HL-60 (cell line): ENCODE data around the gene ITGBL1.

Experiments
- DNase-seq, 2 experiments: peaks; one replicate each; pipeline ENCODE4 v3.0.0-alpha.2; 2010 to 2020; ENCODE audit warnings: low read depth in 1 of 2, low spot score in 1 of 2
- H3K27ac ChIP-seq: fragments of 250-450 bp; sonication (Bioruptor Pico); replicated peaks from 2 replicates; pipeline ENCODE4 v1.5.1; 2020; ENCODE audit warnings: mild to moderate bottlenecking, moderate library complexity
- H3K27me3 ChIP-seq: fragments of 250-450 bp; sonication (Bioruptor Pico); 2 replicates; pipeline ENCODE4 v1.5.1; 2021; ENCODE audit warnings: mild to moderate bottlenecking, moderate library complexity; ENCODE audit not compliant: insufficient read depth, poor library complexity, severe bottlenecking
- H3K4me3 ChIP-seq: replicated peaks from 2 replicates; pipeline ENCODE4 v1.5.1; 2011; ENCODE audit warnings: mild to moderate bottlenecking, control low read depth, low read length; ENCODE audit not compliant: insufficient read depth
- CTCF ChIP-seq: IDR thresholded peaks from one replicate; pipeline ENCODE4 v1.5.1; 2011; ENCODE audit warnings: low read length, control low read depth, inconsistent platforms; ENCODE audit not compliant: insufficient read depth
- GABPA ChIP-seq: IDR thresholded peaks from 2 replicates; pipeline ENCODE4 v1.6.1; 2012; ENCODE audit warnings: low read depth
- POLR2AphosphoS5 ChIP-seq: IDR thresholded peaks from 2 replicates; pipeline ENCODE4 v1.6.1; 2012; ENCODE audit warnings: low read depth
- REST ChIP-seq: IDR thresholded peaks from 2 replicates; pipeline ENCODE4 v1.6.1; 2012; ENCODE audit warnings: low read depth; ENCODE audit not compliant: insufficient replicate concordance
- SPI1 ChIP-seq: IDR thresholded peaks from 2 replicates; pipeline ENCODE4 v1.6.1; 2012; ENCODE audit warnings: low read depth, mild to moderate bottlenecking, borderline replicate concordance

Gene ITGBL1

DNA sequence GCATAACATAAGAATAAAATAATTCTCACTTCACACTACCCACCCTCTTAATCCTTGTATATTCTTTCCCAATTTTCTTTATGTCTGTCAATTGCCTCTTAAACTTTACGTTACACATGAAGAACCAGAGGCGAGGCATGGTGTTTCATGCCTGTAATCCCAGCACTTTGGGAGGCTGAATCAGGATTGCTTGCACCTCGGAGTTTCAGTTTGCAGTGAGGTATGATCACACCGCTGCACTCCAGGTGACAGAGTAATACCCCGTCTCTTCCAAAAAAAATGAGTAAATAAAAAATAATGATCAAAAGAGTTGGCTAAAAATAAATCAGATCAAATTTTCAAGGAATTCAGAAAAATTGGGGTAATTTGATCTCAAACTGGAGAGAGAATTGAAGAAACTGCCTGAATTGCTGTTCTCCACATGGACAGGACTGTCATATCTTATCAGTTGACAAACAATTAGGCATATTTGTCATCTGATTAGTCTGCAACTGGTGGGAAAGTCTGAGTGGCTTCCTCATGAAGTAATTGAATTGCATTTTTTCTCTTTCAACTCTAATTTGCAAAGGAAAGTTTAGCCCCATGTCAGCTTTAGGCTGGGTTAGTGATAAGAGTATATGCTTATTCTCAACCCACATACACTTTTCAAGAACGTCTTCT is 302.9 kb downstream of the ITGBL1 start:
- Histone ChIP-seq H3K27me3 (no peaks in the 10 kb centered on the region), H3K4me3 (no peak overlapping the region), H3K27ac (no peak overlapping the region)
- DNase-seq = no peak
- TF ChIP-seq POLR2AphosphoS5 = no peak
- TF ChIP-seq CTCF = no peak

- no peak overlapping the region for H3K4me3 ChIP-seq
- H3K27ac ChIP-seq = no peak overlapping the region
- no peak for TF ChIP-seq CTCF
- no peak for TF ChIP-seq POLR2AphosphoS5
- TF ChIP-seq REST = no peak
- TF ChIP-seq SPI1 = no peak
- TF ChIP-seq GABPA = no peak
- DNase-seq = no peak
- no peaks in the 10 kb centered on the region for H3K27me3 ChIP-seq
These were observed 305.1 kb downstream of the ITGBL1 start for GRCh38 chr13:101757446-101758039.

GRCh38 chr13:101763191-101763590 is 310.7 kb downstream of the ITGBL1 start:
- H3K27ac ChIP-seq = no peak overlapping the region
- no peak overlapping the region for H3K4me3 ChIP-seq
- TF ChIP-seq CTCF (no peak), REST (no peak), GABPA (no peak)
- DNase-seq = no peak
- H3K27me3 ChIP-seq = no peaks in the 10 kb centered on the region
